Stimulated activated CD4-positive, alpha-beta T cell treated with anti-CD3 and anti-CD28 coated beads, TNF-alpha, amount 100 ng/mL, for 1 hour (primary cell): Measurements from ENCODE around the gene MYO9A.
"Not testable (repeated sequence)": the region's sequence is repeated elsewhere in the genome, so short reads cannot be mapped to it uniquely, and the experiment has no call there.

Experiments
- DNase-seq, 3 donors: peaks; one replicate each; pipeline ENCODE4 v3.0.0-alpha.2; 2020; ENCODE audit warnings: low read depth in 3 of 3, low spot score in 1 of 3

MYO9A gene

GRCh38 chr15:71889385-71889784 lies 228.6 kb downstream of the MYO9A start:
- DNase-seq, result no peak

- DNase-seq, result no peak
Observed at GRCh38 chr15:71888797-71889196, 229.2 kb downstream of the MYO9A start.

GRCh38 chr15:71885390-71885789 lies 232.6 kb downstream of the MYO9A start:
- no peak for DNase-seq

- DNase-seq, result no peak
Observed at GRCh38 chr15:71883447-71883846, 234.5 kb downstream of the MYO9A start.

- no peak for DNase-seq
Observed at GRCh38 chr15:71880276-71880675, 237.7 kb downstream of the MYO9A start.

GRCh38 chr15:71874245-71874644 lies 243.7 kb downstream of the MYO9A start:
- no peak for DNase-seq

GRCh38 chr15:71858232-71858631 lies 259.7 kb downstream of the MYO9A start:
- not testable (repeated sequence) for DNase-seq

GRCh38 chr15:71853543-71853942 lies 264.4 kb downstream of the MYO9A start:
- DNase-seq, result no peak

- no peak for DNase-seq
Observed at GRCh38 chr15:71844916-71845315, 273.0 kb downstream of the MYO9A start.

GRCh38 chr15:71841563-71841962 lies 276.4 kb downstream of the MYO9A start:
- no peak for DNase-seq

- DNase-seq, result no peak
Observed at GRCh38 chr15:71830981-71831380, 287.0 kb downstream of the MYO9A start.

- DNase-seq, result no peak
Observed at GRCh38 chr15:71826196-71826595, 291.8 kb downstream of the MYO9A start.

- DNase-seq, result no peak
Observed at GRCh38 chr15:71825021-71825730, 292.8 kb downstream of the MYO9A start.

GRCh38 chr15:71823801-71824200 lies 294.1 kb downstream of the MYO9A start:
- no peak for DNase-seq

GRCh38 chr15:71822890-71823630 lies 294.9 kb downstream of the MYO9A start:
- no peak for DNase-seq

- DNase-seq, result no peak
Observed at GRCh38 chr15:71821547-71822129, 296.3 kb downstream of the MYO9A start.

- DNase-seq, result no peak
Observed at GRCh38 chr15:71820127-71820526, 297.8 kb downstream of the MYO9A start.

- DNase-seq, result no peak
Observed at GRCh38 chr15:71817351-71817750, 300.6 kb downstream of the MYO9A start.

- no peak for DNase-seq
Observed at GRCh38 chr15:71815301-71815700, 302.6 kb downstream of the MYO9A start.

GRCh38 chr15:71813723-71814470 lies 304.1 kb downstream of the MYO9A start:
- DNase-seq, result no peak

- no peak for DNase-seq
Observed at GRCh38 chr15:71812966-71813722, 304.8 kb downstream of the MYO9A start.
